T-helper 1 cell (primary cell): ENCODE measurements around the gene RHBDL1.
A peak's percentile ranks its signal among the peaks of the same experiment; 100 is the strongest.
"Not testable (repeated sequence)": the region's sequence is repeated elsewhere in the genome, so short reads cannot be mapped to it uniquely, and the experiment has no call there.

Experiments
- DNase-seq, 5 donors: peaks; one replicate each; pipeline ENCODE4 v3.0.0-alpha.2; 2012 to 2020

RHBDL1 gene

GRCh38 chr16:687499-687898 is 12.0 kb downstream of the RHBDL1 start:
- DNase-seq = no peak

- no peak for DNase-seq
Measured at GRCh38 chr16:689175-689897, 13.9 kb downstream of the RHBDL1 start.

- DNase-seq = not testable (repeated sequence)
Measured at GRCh38 chr16:691242-691641, 15.8 kb downstream of the RHBDL1 start.

- DNase-seq = no peak
Measured at GRCh38 chr16:692356-693108, 17.1 kb downstream of the RHBDL1 start.

- DNase-seq = no peak
Measured at GRCh38 chr16:693364-693763, 17.9 kb downstream of the RHBDL1 start.

GRCh38 chr16:693766-694165 is 18.3 kb downstream of the RHBDL1 start:
- no peak for DNase-seq

- no peak for DNase-seq
Measured at GRCh38 chr16:694187-694862, 18.9 kb downstream of the RHBDL1 start.

GRCh38 chr16:694863-695354 is 19.4 kb downstream of the RHBDL1 start:
- no peak for DNase-seq

- DNase-seq = peak; percentile 47 to 72 (median 60)
Measured at GRCh38 chr16:695355-696089, 20.1 kb downstream of the RHBDL1 start.

- no peak for DNase-seq
Measured at GRCh38 chr16:698911-699671, 23.6 kb downstream of the RHBDL1 start.

- DNase-seq = peak in 2 of 5 donors; percentile 42 to 56
Measured at GRCh38 chr16:700684-701584, 25.5 kb downstream of the RHBDL1 start.

- no peak for DNase-seq
Measured at GRCh38 chr16:702341-702740, 26.9 kb downstream of the RHBDL1 start.

- DNase-seq = no peak
Measured at GRCh38 chr16:703406-703805, 27.9 kb downstream of the RHBDL1 start.

GRCh38 chr16:704047-704446 is 28.6 kb downstream of the RHBDL1 start:
- no peak for DNase-seq

GRCh38 chr16:704552-705380 is 29.3 kb downstream of the RHBDL1 start:
- no peak for DNase-seq

GRCh38 chr16:705431-706188 is 30.1 kb downstream of the RHBDL1 start, which contains the start of gene FBXL16:
TSS of gene FBXL16 (minus strand) at chr16:705801. CDS start at chr16:697405, 8,396 bp downstream.
- DNase-seq = no peak

GRCh38 chr16:706189-707061 is 31.0 kb downstream of the RHBDL1 start:
- no peak for DNase-seq

- no peak for DNase-seq
Measured at GRCh38 chr16:707062-707538, 31.6 kb downstream of the RHBDL1 start.
